Measurements from ENCODE around the gene PIK3C2A. TPM values are rescaled to one million over a fixed set of nuclear protein-coding genes. Genes with fewer than 3 reads are reported as not detected.

Gene PIK3C2A
- total RNA-seq, 1 donor, result 73.4 TPM

DNA sequence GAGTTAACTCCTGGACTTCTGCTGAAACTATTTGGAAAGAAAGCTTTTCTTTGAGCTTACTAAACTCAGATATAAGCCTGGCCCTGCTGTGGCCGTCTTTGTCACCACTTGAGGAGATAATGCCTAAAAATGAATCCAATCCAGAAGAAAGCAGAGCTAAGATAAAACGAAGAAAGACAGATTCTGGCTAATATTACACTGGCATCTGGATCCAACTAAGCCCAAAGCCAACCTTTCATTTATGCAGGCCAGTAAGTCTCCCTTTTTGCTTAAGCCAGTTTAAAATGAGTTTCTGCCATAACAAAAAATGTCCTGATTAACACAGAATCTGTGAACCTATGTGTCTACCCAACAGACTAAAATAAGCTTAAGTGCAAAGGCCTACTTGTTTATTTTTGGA, 34.5 kb downstream of the PIK3C2A start:
- DNase-seq (ENCODE audit: low read depth), result no peak
- TF ChIP-seq, protein P1, sequence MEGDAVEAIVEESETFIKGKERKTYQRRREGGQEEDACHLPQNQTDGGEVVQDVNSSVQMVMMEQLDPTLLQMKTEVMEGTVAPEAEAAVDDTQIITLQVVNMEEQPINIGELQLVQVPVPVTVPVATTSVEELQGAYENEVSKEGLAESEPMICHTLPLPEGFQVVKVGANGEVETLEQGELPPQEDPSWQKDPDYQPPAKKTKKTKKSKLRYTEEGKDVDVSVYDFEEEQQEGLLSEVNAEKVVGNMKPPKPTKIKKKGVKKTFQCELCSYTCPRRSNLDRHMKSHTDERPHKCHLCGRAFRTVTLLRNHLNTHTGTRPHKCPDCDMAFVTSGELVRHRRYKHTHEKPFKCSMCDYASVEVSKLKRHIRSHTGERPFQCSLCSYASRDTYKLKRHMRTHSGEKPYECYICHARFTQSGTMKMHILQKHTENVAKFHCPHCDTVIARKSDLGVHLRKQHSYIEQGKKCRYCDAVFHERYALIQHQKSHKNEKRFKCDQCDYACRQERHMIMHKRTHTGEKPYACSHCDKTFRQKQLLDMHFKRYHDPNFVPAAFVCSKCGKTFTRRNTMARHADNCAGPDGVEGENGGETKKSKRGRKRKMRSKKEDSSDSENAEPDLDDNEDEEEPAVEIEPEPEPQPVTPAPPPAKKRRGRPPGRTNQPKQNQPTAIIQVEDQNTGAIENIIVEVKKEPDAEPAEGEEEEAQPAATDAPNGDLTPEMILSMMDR (IDR thresholded peaks at IDR 0.05; ENCODE audit: insufficient read depth, low read depth, low read length), result no peak
- H3K4me3 ChIP-seq (ENCODE audit: low read depth, low read length), result no peak overlapping the region

- DNase-seq (ENCODE audit: low read depth), result peak; percentile 12
- no peak overlapping the region for H3K4me3 ChIP-seq (ENCODE audit: low read depth, low read length)
- TF ChIP-seq, protein P1 (IDR thresholded peaks at IDR 0.05; ENCODE audit: insufficient read depth, low read depth, low read length), result no peak
Observed at GRCh38 chr11:17171916-17172315, 35.9 kb downstream of the PIK3C2A start.

DNA sequence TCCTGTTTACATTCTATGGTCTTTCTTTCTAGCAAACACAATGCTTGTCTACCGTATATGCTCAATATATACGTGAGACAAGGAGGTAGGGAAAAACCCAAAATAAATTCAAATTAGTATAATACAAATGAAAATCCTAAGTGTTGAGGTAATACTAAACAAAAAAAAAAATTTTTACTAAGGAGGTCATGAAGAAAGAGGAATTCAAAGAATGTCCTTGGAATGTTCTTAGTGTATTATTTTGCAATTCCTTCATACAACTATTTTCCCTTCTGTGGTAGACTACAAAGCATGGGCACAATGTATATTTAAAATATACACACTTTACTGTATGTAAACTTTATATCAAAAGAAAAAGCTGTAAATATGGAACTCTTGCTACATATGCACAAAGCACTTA, 36.4 kb downstream of the PIK3C2A start:
- H3K4me3 ChIP-seq (ENCODE audit: low read depth, low read length), result no peak overlapping the region
- TF ChIP-seq, protein P1 (IDR thresholded peaks at IDR 0.05; ENCODE audit: insufficient read depth, low read depth, low read length), result no peak

DNA sequence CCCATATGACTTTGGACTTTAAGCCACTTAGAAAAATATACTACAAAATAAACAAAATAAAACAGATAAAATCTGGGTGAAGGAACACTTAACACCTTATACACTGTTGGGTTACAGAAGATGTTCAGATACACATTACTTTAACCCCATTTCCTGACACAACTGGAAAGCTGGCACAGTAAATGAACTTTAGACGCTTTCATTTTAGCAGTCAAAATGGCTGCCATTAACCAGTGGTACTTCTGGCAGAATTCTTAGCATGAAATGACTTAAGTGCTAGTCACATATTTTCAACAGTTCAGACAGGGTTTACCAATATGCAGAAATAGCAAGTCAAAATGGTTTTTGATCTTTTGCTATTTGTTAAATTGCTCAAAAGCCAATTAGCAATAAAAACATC, 37.9 kb downstream of the PIK3C2A start:
- TF ChIP-seq, protein P1 (IDR thresholded peaks at IDR 0.05; ENCODE audit: insufficient read depth, low read depth, low read length), result no peak
- no peak for DNase-seq (ENCODE audit: low read depth)
- H3K4me3 ChIP-seq (ENCODE audit: low read depth, low read length), result no peak overlapping the region

More for the DNA sequence above, 36.4 kb downstream of the PIK3C2A start:
- DNase-seq (ENCODE audit: low read depth), result peak; percentile 17

- H3K4me3 ChIP-seq (ENCODE audit: low read depth, low read length), result no peak overlapping the region
- no peak for DNase-seq (ENCODE audit: low read depth)
- TF ChIP-seq, protein P1 (IDR thresholded peaks at IDR 0.05; ENCODE audit: insufficient read depth, low read depth, low read length), result no peak
Observed at GRCh38 chr11:17165247-17165890, 42.4 kb downstream of the PIK3C2A start.

- H3K4me3 ChIP-seq (ENCODE audit: low read depth, low read length), result no peak overlapping the region
- DNase-seq (ENCODE audit: low read depth), result peak; percentile 79
- TF ChIP-seq, protein P1 (IDR thresholded peaks at IDR 0.05; ENCODE audit: insufficient read depth, low read depth, low read length), result no peak
Observed at GRCh38 chr11:17164361-17165246, 43.2 kb downstream of the PIK3C2A start.

All from fibroblast of villous mesenchyme (primary cell).